ENCODE results near the gene PPIB. TPM values are rescaled to one million over a fixed set of nuclear protein-coding genes. Genes with fewer than 3 reads are reported as not detected.

Gene PPIB
- polyA plus RNA-seq, 2 of the 4 experiments (the other 2 are of a cell fraction) = 676 to 807 TPM

GRCh38 chr15:64210371-64210770, 47.5 kb upstream of the PPIB start:
- no peak overlapping the region for H3K4me2 ChIP-seq
- no peak for FAIRE-seq
- ChIA-PET POLR2A (interaction anchor here (0.5 to 1.0 kb wide), 2 partner anchors 51 to 146 kb away, joined by 3 to 8 read pairs; no protein-coding TSS in a partner anchor), CTCF (interaction anchor here (0.5 to 2.1 kb wide), 30 partner anchors 9 to 518 kb away, joined by 3 to 12 read pairs (median 4); partner anchors contain the start of genes CSNK1G1 and TRIP4)
- no peak overlapping the region for H3K4me3 ChIP-seq
- H3K4me1 ChIP-seq = no peaks in the 10 kb centered on the region
- no peaks in the 10 kb centered on the region for H3K9me3 ChIP-seq
- WGBS (ENCODE audit: missing lambda C conversion rate) = 38% methylated on average over 2 of the region's 2 CpGs
- ATAC-seq = 0 out of 6 replicates have a peak, but pooled peaks of 1 of the 2 experiments have one; percentile 36
- H3K27ac ChIP-seq = no peak overlapping the region
- no peak for DNase-seq (ENCODE audit: low read depth in 1 of 2, low spot score in 1 of 2)
- TF ChIP-seq CTCF (IDR thresholded peaks at IDR 0.05) (no peak), ELK1 (IDR thresholded peaks at IDR 0.05; ENCODE audit: low read depth, low read length) (no peak), PHF8 (IDR thresholded peaks at IDR 0.05; ENCODE audit: borderline replicate concordance, low read depth) (no peak), JUN (IDR thresholded peaks at IDR 0.05) (no peak), BHLHE40 (IDR thresholded peaks at IDR 0.05; ENCODE audit: low read depth, low read length) (no peak), REST (IDR thresholded peaks at IDR 0.05) (no peak), ZC3H11A (IDR thresholded peaks at IDR 0.05) (no peak), MAZ (IDR thresholded peaks at IDR 0.05; ENCODE audit: borderline replicate concordance, low read depth, low read length) (no peak), E2F6 (IDR thresholded peaks at IDR 0.05; ENCODE audit: borderline replicate concordance, low read depth) (no peak), GATA3 (IDR thresholded peaks at IDR 0.05; ENCODE audit: borderline replicate concordance) (no peak), CBX2 (IDR thresholded peaks at IDR 0.05; ENCODE audit: borderline replicate concordance, low read depth) (no peak)

- Histone ChIP-seq H3K4me3 (no peak overlapping the region), H3K9me3 (no peaks in the 10 kb centered on the region), H3K4me2 (no peak overlapping the region), H3K27ac (no peak overlapping the region), H3K4me1 (no peaks in the 10 kb centered on the region)
- 31% methylated on average over 3 of the region's 3 CpGs for WGBS (ENCODE audit: missing lambda C conversion rate)
- peak; percentile 60 to 75; a peak in 4 of 6 replicates for ATAC-seq
- CTCF ChIA-PET = interaction anchor here (0.5 to 2.1 kb wide), 30 partner anchors 9 to 519 kb away, joined by 3 to 12 read pairs (median 4); partner anchors contain the start of genes CSNK1G1 and TRIP4
- TF ChIP-seq SMC3 (IDR thresholded peaks at IDR 0.05) (peak; percentile 90), PBX3 (IDR thresholded peaks at IDR 0.05) (no peak), RAD21 (conservative IDR thresholded peaks at IDR 0.05 in 1 of 2, IDR thresholded peaks at IDR 0.05 in 1 of 2) (peak; percentile 89 to 93), CTCF (IDR thresholded peaks at IDR 0.05) (peak; percentile 92)
- peak; percentile 33 to 64 for DNase-seq (ENCODE audit: low read depth in 1 of 2, low spot score in 1 of 2)
- POLR2A ChIA-PET = interaction anchor here (0.5 to 1.0 kb wide), 2 partner anchors 52 to 147 kb away, joined by 3 to 8 read pairs; no protein-coding TSS in a partner anchor
- FAIRE-seq = peak; percentile 63
These were observed 47.0 kb upstream of the PPIB start for GRCh38 chr15:64209680-64210334.
